Keratinocyte (primary cell): ENCODE data around the gene KIF13A. TPM values are rescaled to one million over a fixed set of nuclear protein-coding genes. Genes with fewer than 3 reads are reported as not detected.

Source experiments
- DNase-seq: peaks from one replicate; pipeline ENCODE4 v3.0.0-alpha.2; 2011; ENCODE audit warnings: low read depth, missing footprints, low spot score
- FAIRE-seq: peaks from 2 replicates; lab custom pipeline; 2011; peaks lifted over from hg19 to GRCh38; lab: Jason Lieb, UNC
- H2AFZ ChIP-seq: 2 replicates; pipeline ENCODE4 v1.6.0; 2012; ENCODE audit warnings: low read length, control low read depth, inconsistent platforms; ENCODE audit not compliant: control insufficient read depth
- H3K27ac ChIP-seq: 2 replicates; pipeline ENCODE4 v1.5.1; 2011; ENCODE audit warnings: low read length; ENCODE audit not compliant: control insufficient read depth, insufficient read depth
- H3K27me3 ChIP-seq: 3 replicates; pipeline ENCODE4 v1.6.0; 2011; ENCODE audit warnings: low read length; ENCODE audit not compliant: control insufficient read depth, insufficient read depth; ENCODE audit errors: extremely low read depth
- H3K36me3 ChIP-seq, 2 experiments: 2 replicates in 1 of 2; 3 replicates in 1 of 2; pipeline ENCODE4 v1.5.1; 2011; ENCODE audit warnings: low read length in 2 of 2, mild to moderate bottlenecking in 1 of 2; ENCODE audit not compliant: control insufficient read depth in 2 of 2, insufficient read depth in 2 of 2; ENCODE audit errors: extremely low read depth in 1 of 2
- H3K4me1 ChIP-seq: 3 replicates; pipeline ENCODE4 v1.5.1; 2011; ENCODE audit warnings: low read length; ENCODE audit not compliant: control insufficient read depth, insufficient read depth; ENCODE audit errors: extremely low read depth
- H3K4me2 ChIP-seq: 3 replicates; pipeline ENCODE4 v1.6.0; 2011; ENCODE audit warnings: low read depth, low read length; ENCODE audit not compliant: control insufficient read depth, insufficient read depth; ENCODE audit errors: extremely low read depth
- H3K4me3 ChIP-seq, 3 experiments: fragments of 200-600 bp in 1 of 3; sonication (generic) in 1 of 3; 2 replicates in 2 of 3; 3 replicates in 1 of 3; pipeline ENCODE4 v1.5.1; 2011 to 2016; ENCODE audit warnings: low read length in 3 of 3, mild to moderate bottlenecking in 3 of 3, control low read depth in 2 of 3, inconsistent platforms in 1 of 3, low read depth in 1 of 3, mixed read lengths in 1 of 3, mixed run types in 1 of 3, moderate library complexity in 1 of 3; ENCODE audit not compliant: control insufficient read depth in 2 of 3, insufficient read depth in 2 of 3; ENCODE audit errors: extremely low read depth in 1 of 3
- H3K79me2 ChIP-seq: 2 replicates; pipeline ENCODE4 v1.6.0; 2012; ENCODE audit warnings: low read length; ENCODE audit not compliant: control insufficient read depth, insufficient read depth
- H3K9ac ChIP-seq: 3 replicates; pipeline ENCODE4 v1.6.0; 2011; ENCODE audit warnings: low read length; ENCODE audit not compliant: control insufficient read depth, insufficient read depth; ENCODE audit errors: extremely low read depth
- H3K9me1 ChIP-seq: 3 replicates; pipeline ENCODE4 v1.6.0; 2011; ENCODE audit warnings: low read length; ENCODE audit not compliant: control insufficient read depth, insufficient read depth; ENCODE audit errors: extremely low read depth
- H3K9me3 ChIP-seq: 2 replicates; pipeline ENCODE4 v1.5.1; 2012; ENCODE audit warnings: low read depth, low read length; ENCODE audit not compliant: control insufficient read depth
- H4K20me1 ChIP-seq: 3 replicates; pipeline ENCODE4 v1.6.0; 2011; ENCODE audit warnings: low read length; ENCODE audit not compliant: control insufficient read depth, insufficient read depth; ENCODE audit errors: extremely low read depth
- CTCF ChIP-seq, 3 experiments: IDR thresholded peaks in 1 of 3; conservative IDR thresholded peaks in 1 of 3; optimal IDR thresholded peaks in 1 of 3; 2 replicates in 2 of 3; 3 replicates in 1 of 3; pipeline versions ENCODE3 to v1.5.1; 2011; ENCODE audit warnings: low read length in 3 of 3, mild to moderate bottlenecking in 3 of 3, moderate library complexity in 2 of 3, control low read depth in 1 of 3, inconsistent platforms in 1 of 3; ENCODE audit not compliant: insufficient read depth in 2 of 3; ENCODE audit errors: extremely low read depth in 1 of 3
- EZH2 ChIP-seq: IDR thresholded peaks from one replicate; pipeline ENCODE4 v1.6.1; 2012; ENCODE audit warnings: inconsistent platforms, mild to moderate bottlenecking, low read length, moderate library complexity
- dilution Hi-C: fragments of 300-500 bp; cut with MboI; formaldehyde crosslinking; loops from one replicate; pipeline ENCODE4 v1.7.0; 2020; ENCODE audit warnings: low sequenced_read_pairs; ENCODE audit not compliant: extremely low pct_ligation_motif_present
- polyA plus RNA-seq, 5 experiments: library from polyadenylated mRNA; depleted of rRNA in 3 of 5; stranded (reverse) in 3 of 5; stranded (forward) in 1 of 5; unstranded in 1 of 5; fragments of >200 nt; gene quantifications; 1 replicate in 1 of 5; 2 replicates in 3 of 5; 3 replicates in 1 of 5; pipeline versions ENCODE4 v1.2.1 to v1.2.3, GENCODE V29; 2011 to 2012; ENCODE audit warnings: missing spikeins in 2 of 5, low read depth in 1 of 5, low replicate concordance in 1 of 5

KIF13A gene
- polyA plus RNA-seq, 1 donor (not counting 4 experiments of a cell fraction or from before 2014, with no cell fraction given): 96.2 TPM

GRCh38 chr6:18035330-18035854 is 48.0 kb upstream of the KIF13A start:
- H3K4me2 ChIP-seq: no peak overlapping the region
- FAIRE-seq: no peak
- H3K9me1 ChIP-seq: no peaks in the 10 kb centered on the region
- no peak overlapping the region for H2AFZ ChIP-seq
- H3K27me3 ChIP-seq: no peaks in the 10 kb centered on the region
- H3K9me3 ChIP-seq: no peaks in the 10 kb centered on the region
- dilution Hi-C loops: no loop called here
- no peak overlapping the region for H3K9ac ChIP-seq
- H3K36me3 ChIP-seq: no peaks in the 10 kb centered on the region
- peaks cover 9% of the 10 kb centered on the region for H3K4me1 ChIP-seq
- no peak overlapping the region for H3K27ac ChIP-seq
- no peak for TF ChIP-seq CTCF (optimal IDR thresholded peaks at IDR 0.05 in 1 of 3, IDR thresholded peaks at IDR 0.05 in 1 of 3, conservative IDR thresholded peaks at IDR 0.05 in 1 of 3; ENCODE audit: extremely low read depth in 1 of 3, insufficient read depth in 2 of 3, low read length in 3 of 3)
- TF ChIP-seq EZH2: no peak
- no peak for DNase-seq
- no peaks in the 10 kb centered on the region for H3K79me2 ChIP-seq
- H3K4me3 ChIP-seq: no peak overlapping the region
- H4K20me1 ChIP-seq: no peaks in the 10 kb centered on the region

- H4K20me1 ChIP-seq: no peaks in the 10 kb centered on the region
- DNase-seq (no peak), FAIRE-seq (no peak)
- TF ChIP-seq CTCF (optimal IDR thresholded peaks at IDR 0.05 in 1 of 3, IDR thresholded peaks at IDR 0.05 in 1 of 3, conservative IDR thresholded peaks at IDR 0.05 in 1 of 3; ENCODE audit: extremely low read depth in 1 of 3, insufficient read depth in 2 of 3, low read length in 3 of 3): no peak
- H3K4me3 ChIP-seq: no peak overlapping the region
- dilution Hi-C loops: no loop called here
- H3K27me3 ChIP-seq: no peaks in the 10 kb centered on the region
- H3K4me1 ChIP-seq: peaks cover 9% of the 10 kb centered on the region
- no peak overlapping the region for H3K9ac ChIP-seq
- H3K27ac ChIP-seq: no peak overlapping the region
- no peak overlapping the region for H2AFZ ChIP-seq
- H3K9me1 ChIP-seq: no peaks in the 10 kb centered on the region
- H3K9me3 ChIP-seq: no peaks in the 10 kb centered on the region
- no peak overlapping the region for H3K4me2 ChIP-seq
- no peaks in the 10 kb centered on the region for H3K79me2 ChIP-seq
- H3K36me3 ChIP-seq: no peaks in the 10 kb centered on the region
These were observed 47.4 kb upstream of the KIF13A start for GRCh38 chr6:18034798-18035202.
